Hepatocyte (in vitro differentiated cells): ENCODE results near the gene GNAT2. TPM values are rescaled to one million over a fixed set of nuclear protein-coding genes. Genes with fewer than 3 reads are reported as not detected.

Experiments used
- DNase-seq: peaks from one replicate; pipeline ENCODE4 v3.0.0-alpha.2; 2016; ENCODE audit warnings: low spot score
- H2AFZ ChIP-seq: fragments of 200-600 bp; sonication (generic); 2 replicates; pipeline ENCODE4 v1.6.0; 2016; ENCODE audit warnings: antibody characterized with exemption, mild to moderate bottlenecking
- H3K27ac ChIP-seq: fragments of 200-600 bp; sonication (generic); 2 replicates; pipeline ENCODE4 v1.5.1; 2016; ENCODE audit warnings: mild to moderate bottlenecking
- H3K27me3 ChIP-seq: fragments of 200-600 bp; sonication (generic); 2 replicates; pipeline ENCODE4 v1.6.1; 2016
- H3K36me3 ChIP-seq: fragments of 200-600 bp; sonication (generic); replicated peaks from 2 replicates; pipeline ENCODE4 v1.5.1; 2016; ENCODE audit warnings: low read depth; ENCODE audit not compliant: insufficient read depth
- H3K4me1 ChIP-seq: fragments of 200-600 bp; sonication (generic); 2 replicates; pipeline ENCODE4 v1.5.1; 2016; ENCODE audit warnings: mild to moderate bottlenecking, moderate library complexity; ENCODE audit not compliant: insufficient read depth
- H3K4me2 ChIP-seq: fragments of 200-600 bp; sonication (generic); 2 replicates; pipeline ENCODE4 v1.6.0; 2016
- H3K4me3 ChIP-seq: fragments of 200-600 bp; sonication (generic); 2 replicates; pipeline ENCODE4 v1.5.1; 2016; ENCODE audit warnings: mild to moderate bottlenecking
- H3K79me2 ChIP-seq: fragments of 200-600 bp; sonication (generic); 2 replicates; pipeline ENCODE4 v1.6.0; 2017; ENCODE audit warnings: mild to moderate bottlenecking
- H3K9me2 ChIP-seq: fragments of 200-600 bp; sonication (generic); replicated peaks from 2 replicates; pipeline ENCODE4 v1.6.0; 2017; ENCODE audit warnings: mild to moderate bottlenecking; ENCODE audit not compliant: insufficient read depth
- H3K9me3 ChIP-seq: fragments of 200-600 bp; sonication (generic); 2 replicates; pipeline ENCODE4 v1.5.1; 2016; ENCODE audit warnings: low read depth, mild to moderate bottlenecking
- H4K20me1 ChIP-seq: fragments of 200-600 bp; sonication (generic); 2 replicates; pipeline ENCODE4 v1.6.0; 2016; ENCODE audit warnings: mild to moderate bottlenecking; ENCODE audit not compliant: insufficient read depth, poor library complexity, severe bottlenecking
- CTCF ChIP-seq: fragments of 200-600 bp; sonication (generic); IDR thresholded peaks from 2 replicates; pipeline ENCODE4 v1.5.1; 2016; ENCODE audit warnings: antibody characterized with exemption, mild to moderate bottlenecking; ENCODE audit not compliant: poor library complexity
- EZH2 ChIP-seq: fragments of 200-600 bp; sonication (generic); IDR thresholded peaks from 2 replicates; pipeline ENCODE4 v1.6.1; 2016; ENCODE audit warnings: antibody characterized with exemption, mild to moderate bottlenecking, borderline replicate concordance
- EZH2phosphoT487 ChIP-seq: fragments of 200-600 bp; sonication (generic); IDR thresholded peaks from one replicate; pipeline ENCODE4 v1.6.1; 2018; ENCODE audit warnings: antibody characterized with exemption, mild to moderate bottlenecking, low read depth, moderate library complexity; ENCODE audit not compliant: unreplicated experiment, severe bottlenecking
- WGBS: methylation state at CpG from one replicate; pipeline ENCODE4 v1.1.6; 2016; ENCODE audit warnings: low lambda C conversion rate; ENCODE audit errors: missing lambda C conversion rate; 5-methylcytosine and 5-hydroxymethylcytosine counted together
- polyA plus RNA-seq: library from polyadenylated mRNA; unstranded; fragments of >200 nt; fragmentation: Nextera tagmentation; extraction: Ambion mirVana; gene quantifications from 2 replicates; pipeline ENCODE4 v1.2.1, GENCODE V29; 2016
- total RNA-seq: library from RNA; depleted of rRNA; stranded (reverse); fragments of >200 nt; gene quantifications from 2 replicates; pipeline ENCODE4 v1.2.3, GENCODE V29; 2014

GNAT2 gene
- total and polyA plus RNA-seq, 2 experiments from 2014 or later, result 0.18 TPM; not detected in 1

GRCh38 chr1:109639063-109639840 lies 19.8 kb upstream of the GNAT2 start:
- no peak for TF ChIP-seq EZH2
- TF ChIP-seq EZH2phosphoT487, result no peak
- TF ChIP-seq CTCF, result no peak
- H3K4me3 ChIP-seq, result no peak overlapping the region
- H3K27ac ChIP-seq, result no peak overlapping the region
- no peaks in the 10 kb centered on the region for H3K79me2 ChIP-seq
- no peaks in the 10 kb centered on the region for H3K27me3 ChIP-seq
- no peak overlapping the region for H2AFZ ChIP-seq
- H4K20me1 ChIP-seq, result no peaks in the 10 kb centered on the region
- H3K4me1 ChIP-seq, result peaks cover 25% of the 10 kb centered on the region
- H3K9me3 ChIP-seq, result no peaks in the 10 kb centered on the region
- DNase-seq, result no peak
- H3K9me2 ChIP-seq, result no peaks in the 10 kb centered on the region
- no peak overlapping the region for H3K4me2 ChIP-seq
- WGBS, result 87% methylated on average over 9 of the region's 9 CpGs
- H3K36me3 ChIP-seq, result no peaks in the 10 kb centered on the region

GRCh38 chr1:109637446-109637845 lies 18.0 kb upstream of the GNAT2 start:
- no peak for DNase-seq
- H3K4me2 ChIP-seq, result no peak overlapping the region
- no peaks in the 10 kb centered on the region for H3K9me2 ChIP-seq
- 100% methylated on average over 7 of the region's 7 CpGs for WGBS
- no peaks in the 10 kb centered on the region for H3K36me3 ChIP-seq
- H3K9me3 ChIP-seq, result no peaks in the 10 kb centered on the region
- H2AFZ ChIP-seq, result no peak overlapping the region
- no peak overlapping the region for H3K27ac ChIP-seq
- H3K4me3 ChIP-seq, result no peak overlapping the region
- no peak for TF ChIP-seq EZH2phosphoT487
- TF ChIP-seq CTCF, result no peak
- TF ChIP-seq EZH2, result no peak
- H3K27me3 ChIP-seq, result no peaks in the 10 kb centered on the region
- H4K20me1 ChIP-seq, result no peaks in the 10 kb centered on the region
- peaks cover 13% of the 10 kb centered on the region for H3K4me1 ChIP-seq
- H3K79me2 ChIP-seq, result no peaks in the 10 kb centered on the region

- H3K9me3 ChIP-seq, result no peaks in the 10 kb centered on the region
- no peaks in the 10 kb centered on the region for H3K27me3 ChIP-seq
- H3K4me2 ChIP-seq, result peak overlapping the region; percentile 48
- H3K36me3 ChIP-seq, result no peaks in the 10 kb centered on the region
- no peak for DNase-seq
- H4K20me1 ChIP-seq, result no peaks in the 10 kb centered on the region
- no peak overlapping the region for H3K4me3 ChIP-seq
- 55% methylated on average over 9 of the region's 9 CpGs for WGBS
- peak overlapping the region; percentile 29 for H3K27ac ChIP-seq
- H3K79me2 ChIP-seq, result no peaks in the 10 kb centered on the region
- no peak overlapping the region for H2AFZ ChIP-seq
- H3K4me1 ChIP-seq, result peaks cover 13% of the 10 kb centered on the region
- TF ChIP-seq EZH2phosphoT487, result no peak
- no peak for TF ChIP-seq CTCF
- no peak for TF ChIP-seq EZH2
- H3K9me2 ChIP-seq, result no peaks in the 10 kb centered on the region
Measured at GRCh38 chr1:109636201-109636952, 17.0 kb upstream of the GNAT2 start.
